Inferior parietal cortex (tissue), 1 donor: Measurements from ENCODE around the gene DENND1A.

Experiments
- DNase-seq: peaks from one replicate; pipeline ENCODE4 v3.0.0-alpha.2; 2016; ENCODE audit errors: extremely low spot score

DENND1A gene

DNA sequence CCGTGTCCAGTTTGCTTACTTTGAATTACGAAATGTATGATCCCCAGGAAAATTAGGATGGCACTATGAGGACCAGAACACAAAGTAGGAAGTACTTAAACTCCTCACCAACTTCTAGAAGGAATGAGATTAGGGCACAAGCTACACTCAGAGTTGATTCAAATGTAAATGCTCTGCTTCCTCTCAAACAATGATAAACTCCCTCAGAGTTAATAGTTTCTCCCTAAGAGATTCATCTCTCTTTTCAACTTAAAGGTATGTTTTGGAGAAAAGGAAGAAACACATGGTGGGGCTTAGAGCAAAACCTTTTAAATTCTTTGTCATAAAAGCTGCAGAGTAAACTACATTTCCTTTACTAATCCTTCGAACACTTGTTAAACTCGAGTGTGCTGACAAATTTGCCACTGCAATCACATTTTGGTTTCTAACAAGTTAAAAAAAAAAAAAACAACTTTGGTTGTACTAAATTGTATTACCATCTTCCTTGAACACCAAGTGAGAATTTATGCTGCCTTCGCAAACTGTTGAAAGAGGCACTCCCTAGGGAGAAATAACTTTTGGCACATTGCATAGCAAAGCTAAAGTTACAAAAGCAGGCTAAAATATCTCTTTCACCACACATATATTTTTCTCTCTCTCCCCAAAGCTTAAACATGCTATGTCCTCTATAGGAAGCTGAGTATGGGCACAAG is 66.6 kb downstream of the DENND1A start:
- DNase-seq = no peak

DNA sequence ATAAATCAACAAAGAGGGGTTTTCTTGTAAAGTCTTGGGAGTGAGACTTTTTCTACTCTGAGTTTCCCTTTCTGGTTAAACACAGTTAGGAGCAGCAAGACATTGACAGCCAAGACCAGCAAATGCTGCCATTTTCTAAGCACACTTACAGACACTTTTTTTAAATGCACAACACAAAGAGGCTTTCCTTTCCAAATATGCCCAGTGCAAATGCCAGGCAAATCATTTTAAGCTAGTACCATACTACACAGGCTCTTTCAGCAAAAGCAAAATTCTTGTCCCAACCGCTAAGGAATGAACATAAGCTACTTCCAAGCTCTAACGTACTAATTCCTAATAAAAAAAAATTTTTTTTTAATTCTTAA is 68.2 kb downstream of the DENND1A start:
- no peak for DNase-seq

DNA sequence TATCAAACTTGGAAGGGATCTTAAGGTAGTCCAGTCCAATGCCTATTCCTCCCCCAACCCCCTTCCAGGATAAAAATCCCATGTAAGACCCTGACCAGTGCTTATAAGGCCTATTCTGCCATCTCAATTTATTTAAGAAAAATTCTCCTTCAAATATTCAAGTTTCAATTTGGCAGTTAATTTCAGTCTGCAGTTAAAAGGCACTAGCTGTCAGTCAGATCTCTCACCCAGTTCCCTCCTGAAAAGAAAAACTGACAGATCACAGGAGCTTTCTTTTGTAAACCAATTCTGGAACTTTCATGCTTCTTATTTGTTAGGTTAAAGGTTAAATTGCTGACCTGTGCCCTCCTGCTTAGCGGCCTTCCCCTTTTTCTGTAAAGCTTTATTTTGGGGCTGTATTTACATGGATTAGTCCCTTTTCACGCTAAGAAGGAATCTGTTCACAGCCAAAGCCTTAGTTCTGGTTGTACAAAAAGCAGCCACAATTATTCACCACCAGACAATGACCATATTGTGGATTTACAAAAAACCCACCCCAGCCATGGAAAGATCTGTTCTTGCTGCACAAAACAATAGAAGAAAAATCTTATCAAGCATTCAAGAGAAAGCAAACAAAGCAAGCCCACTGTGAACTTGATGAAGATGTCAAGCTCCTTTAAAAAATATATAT is 68.7 kb downstream of the DENND1A start:
- DNase-seq = no peak

DNA sequence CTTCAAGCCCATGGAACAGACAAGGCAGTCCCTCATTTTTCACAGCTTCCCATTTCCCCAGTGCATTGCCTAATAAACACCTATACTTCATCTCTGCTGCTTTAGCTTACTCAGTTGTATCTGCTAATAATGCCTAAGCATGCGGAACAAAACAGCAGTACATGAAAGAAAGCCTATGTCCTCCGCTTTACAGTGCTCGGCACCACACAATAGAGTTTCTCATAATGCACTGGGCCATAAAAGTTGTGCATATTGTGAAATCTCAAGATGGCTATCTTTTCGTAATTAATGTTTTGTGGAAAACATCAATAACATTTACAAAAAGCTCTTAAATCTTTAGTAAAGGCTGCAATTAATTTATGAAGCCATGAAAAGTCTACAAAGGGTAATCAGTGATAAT is 69.3 kb downstream of the DENND1A start:
- no peak for DNase-seq

DNA sequence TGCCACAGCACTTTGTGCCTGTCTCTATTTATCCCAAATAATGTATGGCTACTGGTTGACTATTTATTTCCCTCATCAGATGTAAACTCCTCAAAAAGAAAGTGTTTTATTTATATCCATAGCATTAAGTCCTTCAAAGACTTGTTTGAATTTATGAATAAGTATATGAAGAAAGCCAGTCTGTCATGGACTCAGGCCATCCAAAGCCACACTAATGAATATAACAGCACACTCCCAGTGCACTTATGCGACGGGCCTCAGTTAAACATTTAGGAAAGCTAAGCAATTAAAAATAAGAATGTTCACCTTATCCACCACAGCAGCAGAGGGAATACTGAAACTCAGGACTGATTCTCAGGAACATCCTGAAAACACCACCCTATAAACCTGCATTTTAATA is 77.5 kb downstream of the DENND1A start:
- no peak for DNase-seq

DNA sequence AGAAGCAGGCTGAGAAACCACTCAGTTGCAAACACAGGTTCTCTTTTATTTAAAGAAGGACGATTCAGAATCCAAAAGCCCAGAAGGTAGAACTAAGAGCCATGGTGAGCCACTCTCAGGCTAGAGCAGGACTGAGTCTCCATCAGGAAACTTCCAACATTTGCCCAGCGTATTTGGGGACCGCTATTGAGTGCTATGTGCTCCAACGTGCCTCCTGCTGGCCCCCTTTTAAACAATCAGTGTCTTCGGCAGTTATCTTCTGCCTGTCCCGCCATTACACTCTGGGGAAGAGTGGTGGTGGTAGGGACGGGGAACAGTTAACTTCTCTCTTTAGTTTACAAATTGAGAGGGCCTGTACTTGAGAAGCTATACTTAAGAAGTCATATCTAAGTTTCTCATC is 78.1 kb downstream of the DENND1A start:
- DNase-seq = no peak

DNA sequence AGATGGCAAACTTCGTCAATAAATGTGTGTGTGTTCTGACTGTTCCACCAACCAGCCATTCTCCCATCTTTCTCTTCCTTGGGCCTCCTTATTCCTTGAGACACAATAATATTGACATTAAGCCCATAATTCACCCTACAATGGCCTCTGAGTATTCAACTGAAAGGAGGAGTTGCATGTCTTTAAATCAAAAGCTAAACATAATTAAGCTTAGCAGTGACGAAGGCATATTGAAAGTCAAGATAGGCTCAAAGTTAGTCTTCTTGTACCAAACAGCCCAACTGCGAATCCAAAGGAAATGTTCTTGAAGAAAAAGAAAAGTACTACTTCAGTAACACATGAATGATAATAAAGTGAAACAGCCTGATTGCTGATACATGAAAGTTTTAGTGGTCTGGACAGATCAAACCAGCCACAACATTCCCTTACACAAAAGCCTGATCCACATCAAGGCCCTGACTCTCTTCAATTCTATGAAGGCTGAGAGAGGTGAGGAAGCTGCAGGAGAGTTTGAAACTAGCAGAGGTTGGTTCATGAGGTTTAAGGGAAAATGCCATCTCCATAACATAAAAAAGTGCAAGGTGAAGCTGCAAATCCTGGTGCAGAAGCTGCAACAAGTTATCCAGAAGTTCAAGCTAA is 81.4 kb downstream of the DENND1A start:
- no peak for DNase-seq

DNA sequence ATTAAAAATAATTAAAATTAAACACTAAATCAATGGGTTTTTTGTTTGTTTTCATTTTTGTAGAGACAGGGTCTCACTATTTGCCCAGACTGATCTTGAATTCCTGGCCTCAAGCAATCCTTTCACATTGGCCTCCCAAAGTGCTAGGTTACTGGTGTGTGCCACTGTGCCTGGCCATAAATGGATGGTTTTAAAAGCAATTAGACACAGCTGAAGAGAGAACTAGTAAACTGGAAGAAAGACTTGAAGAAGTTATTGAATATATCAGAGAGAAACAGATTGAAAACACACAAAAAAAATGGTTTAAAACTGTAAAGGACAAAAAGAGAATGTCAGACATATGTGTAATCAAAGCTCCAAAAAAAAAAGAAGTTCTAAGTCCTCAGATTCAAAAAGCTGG is 83.0 kb downstream of the DENND1A start:
- DNase-seq = no peak

DNA sequence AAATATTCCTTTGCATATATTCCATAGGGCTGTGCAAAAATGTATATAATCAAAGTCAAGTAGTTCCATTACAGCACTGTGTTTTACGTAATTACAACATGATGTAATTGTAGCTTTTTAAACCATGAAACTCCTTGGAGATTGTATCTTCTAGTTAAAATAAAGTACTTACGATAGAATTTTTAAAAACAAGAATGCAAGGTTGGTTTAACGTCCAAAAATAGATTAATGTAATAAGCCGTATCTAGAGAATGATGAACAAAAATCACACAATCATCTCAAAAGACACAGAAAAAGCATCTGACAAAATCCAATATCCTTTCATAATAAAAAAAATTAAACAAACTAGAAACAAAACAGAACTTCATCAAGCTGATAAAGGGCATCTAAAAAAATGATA is 86.2 kb downstream of the DENND1A start:
- DNase-seq = no peak

DNA sequence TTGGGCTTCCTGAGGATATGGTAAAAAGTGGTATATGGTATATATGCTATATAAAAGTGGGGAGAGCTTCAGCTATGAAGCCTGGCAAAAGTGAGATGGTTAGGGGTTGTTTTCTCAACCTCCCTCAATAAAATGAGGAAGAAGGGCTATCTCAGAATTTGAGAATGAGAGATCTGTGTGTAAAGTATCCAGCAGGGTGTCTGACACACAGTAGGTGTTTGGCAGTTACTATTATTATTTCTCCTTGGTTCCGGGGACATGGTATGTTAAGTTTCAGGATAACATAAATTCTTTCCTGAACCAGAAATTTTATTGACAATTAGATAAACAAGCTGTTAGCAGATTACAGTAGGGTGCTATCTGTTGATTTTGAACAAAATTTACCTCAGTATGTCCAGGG is 94.1 kb downstream of the DENND1A start:
- no peak for DNase-seq

DNA sequence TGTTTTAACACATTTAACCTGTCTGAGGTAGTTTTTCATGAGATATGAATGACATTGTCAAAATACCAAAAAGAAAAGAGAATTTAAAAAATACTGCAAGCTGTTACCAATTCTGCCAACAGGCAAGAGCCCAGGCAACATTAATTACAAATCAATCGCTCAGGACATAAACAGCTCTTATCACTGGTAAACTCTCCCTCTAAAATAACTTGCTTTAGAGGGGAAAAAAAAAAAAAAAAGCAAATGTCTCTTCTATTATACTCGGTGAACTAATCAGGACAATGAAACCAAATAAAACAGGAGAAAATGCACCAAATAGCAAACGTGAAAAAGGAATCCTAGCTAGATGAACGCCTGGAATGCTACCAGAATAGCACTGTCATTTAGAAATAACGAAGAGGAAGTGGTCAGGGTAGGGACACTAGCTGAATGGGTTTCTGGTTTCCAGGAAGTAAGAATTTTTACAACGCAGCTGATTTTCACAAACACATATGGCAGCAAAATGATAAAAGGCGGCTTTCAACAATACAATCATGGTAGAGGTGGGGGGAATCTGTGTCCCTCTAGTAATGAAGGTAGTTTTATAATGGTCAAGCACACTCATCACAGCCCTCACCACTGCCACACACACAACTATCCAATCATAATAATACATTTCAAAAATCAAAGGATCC is 94.9 kb downstream of the DENND1A start:
- DNase-seq = peak; percentile 36

DNA sequence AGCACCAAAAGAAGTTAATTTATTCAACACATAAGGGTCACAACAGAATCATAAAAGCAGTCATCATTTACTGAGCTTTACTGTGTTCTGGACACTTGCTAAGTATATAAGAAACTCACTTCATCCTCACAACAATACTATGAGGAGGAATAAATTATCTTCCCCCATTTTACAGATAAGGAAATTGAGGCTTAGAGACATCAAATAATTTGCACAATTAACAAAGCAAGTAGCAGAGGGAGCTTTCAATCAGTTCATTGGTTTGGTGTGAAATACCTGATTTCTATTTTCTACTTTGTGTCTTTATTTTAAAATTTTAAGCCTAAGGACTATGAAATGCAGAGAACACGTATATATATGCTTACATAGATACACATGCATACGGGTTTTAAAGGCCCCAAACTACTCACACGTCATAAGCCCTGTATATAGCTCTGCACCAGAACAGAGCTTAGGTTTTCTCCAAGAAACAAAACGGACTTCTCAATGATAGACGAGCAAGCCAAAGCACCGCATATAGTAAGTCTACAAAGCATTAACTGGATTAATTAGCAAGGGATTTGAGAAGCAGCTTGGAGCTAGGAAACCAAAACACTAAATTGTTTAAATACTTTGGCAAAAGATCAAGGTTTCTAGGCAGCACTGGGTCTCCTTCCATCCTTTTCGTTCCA is 95.6 kb downstream of the DENND1A start:
- peak; percentile 29 for DNase-seq

DNA sequence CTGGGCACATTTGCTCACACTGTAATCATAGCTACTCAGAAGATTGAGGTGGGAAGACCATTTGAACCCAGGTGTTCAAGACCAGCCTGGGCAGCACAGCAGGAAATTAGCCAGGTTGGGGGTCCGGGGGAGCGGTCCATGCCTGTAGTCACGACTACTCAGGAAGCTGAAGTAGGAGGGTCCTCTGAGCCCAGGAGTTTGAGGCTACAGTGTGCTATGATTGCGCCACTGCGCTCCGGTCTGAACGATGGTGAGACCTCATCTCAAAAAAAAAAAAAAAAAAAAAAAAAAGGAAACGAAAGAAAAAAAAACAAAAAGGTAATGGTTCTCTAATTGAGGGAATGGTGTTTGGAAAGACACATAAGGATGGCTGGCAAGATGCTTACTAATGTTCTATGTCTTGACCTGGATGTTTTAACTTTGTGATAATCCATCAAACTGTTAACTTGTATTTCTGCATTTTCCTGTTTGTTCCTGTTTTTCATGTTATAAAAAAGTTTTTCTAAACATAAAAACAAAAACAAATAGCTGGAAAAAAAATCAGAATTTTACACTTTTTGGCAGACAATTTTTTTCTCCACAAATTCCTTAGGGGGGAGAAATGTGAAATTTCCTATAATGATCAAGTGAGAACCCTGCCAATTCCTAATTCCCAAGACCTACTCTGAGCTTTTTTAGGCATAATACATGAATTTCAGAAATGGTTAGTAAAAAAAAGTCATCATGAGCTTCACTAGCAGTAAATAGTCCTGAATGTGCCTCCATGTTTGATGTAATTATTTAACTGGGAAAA is 96.9 kb downstream of the DENND1A start:
- no peak for DNase-seq

DNA sequence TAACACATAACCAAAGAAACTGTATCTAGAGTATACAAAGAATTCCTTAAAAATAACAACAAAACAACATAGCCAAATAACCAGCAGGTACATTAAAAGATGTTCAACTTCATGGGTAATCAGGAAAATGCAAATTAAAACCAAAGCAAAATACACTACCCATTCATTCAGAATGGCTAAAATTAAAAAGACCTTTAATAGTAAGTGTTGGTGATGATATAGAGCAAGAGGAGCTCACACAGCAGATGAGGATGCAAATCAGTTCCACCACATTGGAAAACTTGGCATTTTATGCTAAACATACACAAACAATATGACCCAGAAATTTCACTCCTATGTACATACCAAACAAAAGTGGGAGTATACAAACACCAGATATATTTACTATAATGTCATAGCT is 97.8 kb downstream of the DENND1A start:
- DNase-seq = no peak

DNA sequence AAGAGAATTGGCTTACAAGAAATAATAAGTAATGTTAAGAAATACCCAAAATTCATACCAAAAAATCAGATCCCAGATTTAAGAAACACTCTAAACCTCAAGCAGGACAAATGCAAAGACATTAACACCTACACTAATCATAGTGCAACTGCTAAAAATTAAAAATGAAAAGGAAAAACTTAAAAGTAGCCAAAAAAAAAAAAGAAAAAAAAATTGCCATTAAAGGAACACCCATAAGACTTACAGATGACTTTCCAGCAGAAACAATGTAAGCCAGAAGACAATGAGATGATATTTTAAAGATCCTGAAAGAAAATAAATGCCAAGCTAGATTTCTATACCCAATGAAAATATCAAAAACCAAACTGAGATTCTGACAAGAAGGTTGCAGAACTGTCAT is 101.5 kb downstream of the DENND1A start:
- no peak for DNase-seq

DNA sequence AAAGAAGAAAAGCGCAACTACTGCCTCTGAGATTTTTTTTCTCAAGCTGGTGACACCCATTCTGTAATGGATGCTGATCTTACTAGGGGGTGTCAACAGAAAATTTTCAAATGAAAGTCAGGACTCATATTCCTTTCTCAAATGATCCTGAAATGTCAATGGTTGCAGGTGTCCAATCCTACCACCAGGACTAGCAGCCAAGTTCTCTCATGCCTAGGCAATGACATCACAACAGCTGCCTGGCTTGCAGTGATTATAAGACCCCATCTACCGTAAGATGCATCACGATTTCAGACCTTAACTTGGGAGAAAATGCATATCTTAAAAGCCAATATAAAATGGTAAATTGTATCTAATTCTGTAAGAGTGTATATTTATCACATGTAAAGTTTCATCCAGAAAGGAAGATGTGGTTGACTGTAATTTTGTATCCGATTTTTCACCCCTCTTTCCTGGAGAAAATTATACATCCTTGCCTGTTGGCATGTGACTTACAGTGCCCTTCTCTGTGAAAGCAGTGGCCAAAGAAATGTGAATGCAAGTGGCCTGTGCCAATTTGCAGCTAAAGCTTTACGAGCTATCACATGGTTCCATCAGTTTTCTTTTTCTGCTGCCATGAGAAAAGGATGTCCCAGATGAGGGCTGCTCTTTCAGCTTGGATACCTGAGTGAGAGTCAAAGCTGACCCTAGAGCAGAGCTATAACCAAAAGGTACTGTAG is 104.4 kb downstream of the DENND1A start:
- no peak for DNase-seq

DNA sequence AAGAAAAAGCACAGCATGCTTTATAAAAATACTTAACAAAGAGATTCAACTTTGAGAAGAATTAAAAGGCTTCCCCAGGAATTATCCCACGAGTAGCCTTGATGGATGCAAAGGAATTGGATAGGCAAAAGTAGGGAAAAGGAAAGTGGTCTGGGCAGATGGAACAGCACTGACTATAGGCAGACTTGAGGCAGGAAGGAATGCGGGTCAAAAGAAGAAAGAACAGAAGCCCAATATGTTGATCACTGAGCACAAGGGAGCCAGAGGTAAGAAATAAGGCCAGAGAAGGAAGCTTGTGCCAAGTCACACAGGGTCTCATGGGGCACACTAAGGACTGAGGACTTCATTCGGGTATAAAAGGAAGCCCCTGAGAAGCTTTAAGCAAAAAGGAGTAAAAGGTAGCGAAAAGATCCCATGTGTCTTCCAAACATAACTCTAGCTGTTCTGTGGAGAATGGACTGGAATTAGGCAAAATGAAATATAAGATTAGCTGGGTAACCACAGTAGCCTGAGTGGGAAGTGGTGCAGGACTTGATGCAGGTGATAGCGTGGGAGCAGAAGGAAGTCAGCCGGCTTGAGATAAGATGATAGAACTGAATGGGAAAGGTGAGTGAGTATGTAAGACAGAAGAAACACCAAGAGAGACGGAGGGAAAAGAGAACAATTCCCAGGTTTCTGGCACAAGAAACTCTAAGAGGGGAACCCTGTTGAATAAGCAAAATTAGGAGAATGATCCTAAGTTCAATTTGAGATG is 106.6 kb downstream of the DENND1A start:
- no peak for DNase-seq

DNA sequence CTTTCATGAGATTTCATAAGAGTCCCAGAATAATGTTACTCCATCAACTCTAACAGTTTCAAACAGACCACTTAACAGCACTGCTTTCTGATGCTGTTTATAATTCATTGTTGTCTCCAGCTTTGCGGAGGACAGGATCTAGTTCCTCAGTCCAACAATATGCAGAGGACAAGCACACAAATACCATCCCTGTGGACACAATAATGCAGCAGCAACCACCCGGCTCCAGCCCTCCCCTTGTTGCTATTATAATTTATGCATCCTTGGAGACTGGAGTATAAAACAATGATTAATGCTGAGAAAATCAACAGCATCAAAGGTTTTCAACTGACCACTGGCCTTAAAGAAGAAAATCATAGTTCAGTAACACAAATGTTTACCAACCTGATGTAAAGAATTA is 108.3 kb downstream of the DENND1A start:
- DNase-seq = no peak

DNA sequence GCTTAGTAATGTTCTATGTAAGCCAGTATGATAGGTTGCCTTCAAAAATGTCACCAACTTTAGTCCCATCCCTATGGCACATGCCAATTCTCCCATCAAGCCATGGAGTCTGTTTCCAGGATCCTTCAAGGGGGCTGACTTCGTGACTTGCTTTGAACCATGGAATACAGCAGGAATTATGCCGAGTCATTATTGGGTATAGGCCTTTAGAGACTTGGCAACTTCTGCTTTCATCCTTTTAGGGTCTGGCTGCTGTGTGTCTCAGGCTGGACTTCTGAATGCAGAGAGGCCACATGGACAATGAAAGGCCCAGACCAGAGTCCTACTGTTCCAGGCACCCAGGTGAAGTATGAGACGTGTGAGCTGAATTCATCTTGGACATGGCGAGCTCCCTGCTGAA is 109.8 kb downstream of the DENND1A start:
- no peak for DNase-seq
